HG03196 (cell line): ENCODE measurements around the gene CYFIP2.

Experiments
- ATAC-seq: cut with Tn5 transposase; IDR thresholded peaks from one replicate; pipeline ENCODE4 v1.9.1; 2021; ENCODE audit not compliant: unreplicated experiment

CYFIP2 gene

GRCh38 chr5:157352756-157353340, 86.9 kb downstream of the CYFIP2 start:
- no peak for ATAC-seq

- ATAC-seq = no peak
These were observed 88.9 kb downstream of the CYFIP2 start for GRCh38 chr5:157354800-157355199.

GRCh38 chr5:157356576-157356975, 90.7 kb downstream of the CYFIP2 start:
- ATAC-seq = no peak

- no peak for ATAC-seq
These were observed 91.9 kb downstream of the CYFIP2 start for GRCh38 chr5:157357823-157358222.

DNA sequence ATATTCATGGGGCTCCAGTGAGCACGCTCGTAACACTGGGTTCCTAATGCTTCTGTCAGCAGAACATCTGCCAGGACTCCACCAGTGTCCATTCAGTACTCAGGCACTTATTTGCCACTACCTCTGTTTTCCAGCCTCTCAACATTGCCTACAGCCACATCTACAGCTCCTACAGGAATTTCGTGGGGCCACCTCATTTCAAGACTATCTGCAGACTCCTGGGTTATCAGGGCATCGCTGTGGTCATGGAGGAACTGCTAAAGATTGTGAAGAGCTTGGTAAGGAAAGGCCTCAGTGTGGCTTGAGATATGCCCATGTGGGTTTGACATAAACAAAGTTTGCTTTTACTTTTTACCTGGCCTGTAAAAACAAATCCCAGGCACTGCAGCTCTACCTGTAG, 92.9 kb downstream of the CYFIP2 start:
- no peak for ATAC-seq

DNA sequence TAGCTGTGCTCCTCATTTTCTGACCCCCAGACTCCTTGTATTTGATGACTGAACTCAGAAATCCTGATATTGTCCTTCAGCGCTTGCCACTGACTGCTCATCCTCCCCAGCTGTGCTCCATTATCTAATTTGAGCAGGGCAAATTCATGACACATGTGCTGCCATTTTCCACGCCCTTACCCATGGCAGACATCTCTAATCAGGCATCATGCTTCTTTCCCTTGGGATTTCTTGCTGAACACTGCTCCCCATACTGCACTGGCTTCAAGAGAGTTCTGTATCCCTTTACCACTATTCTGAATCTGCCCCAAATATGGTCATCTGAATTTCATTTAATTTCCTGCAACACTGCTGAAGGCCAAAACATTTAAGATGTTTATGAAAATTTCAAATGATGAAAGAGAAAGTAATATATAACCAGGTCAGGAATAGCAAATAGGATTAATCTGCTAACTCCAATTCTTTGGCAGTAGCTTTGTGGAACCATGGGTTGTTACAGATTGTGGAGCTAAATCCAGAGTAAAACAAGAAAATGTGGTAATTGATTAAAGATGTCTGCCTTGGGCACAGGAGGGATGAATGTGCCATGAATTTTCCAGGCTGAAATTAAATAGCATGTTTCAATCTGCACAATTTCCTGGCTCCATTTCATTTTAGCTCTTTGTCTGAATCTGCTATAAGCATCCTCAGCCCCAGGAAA, 93.6 kb downstream of the CYFIP2 start:
- ATAC-seq = no peak

DNA sequence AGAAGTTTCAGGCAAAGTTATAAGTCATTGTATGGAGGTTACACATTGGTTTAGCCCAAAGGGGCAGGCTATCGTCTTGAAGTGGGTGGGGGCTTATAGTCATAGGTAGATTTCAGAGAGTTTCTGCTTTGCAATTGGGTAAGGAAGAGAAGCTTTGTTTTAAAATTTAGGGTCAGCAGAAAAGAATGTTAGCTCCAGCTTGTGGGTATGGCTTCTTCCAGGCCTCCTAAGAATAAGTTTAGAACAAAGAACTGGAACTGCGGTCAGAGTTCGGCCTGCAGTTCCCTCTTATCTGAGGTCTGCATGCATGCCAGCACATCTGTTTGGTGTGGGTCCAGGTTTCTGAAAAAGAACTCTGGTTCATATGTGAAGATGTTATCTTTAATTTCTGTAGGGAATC, 96.1 kb downstream of the CYFIP2 start:
- no peak for ATAC-seq

DNA sequence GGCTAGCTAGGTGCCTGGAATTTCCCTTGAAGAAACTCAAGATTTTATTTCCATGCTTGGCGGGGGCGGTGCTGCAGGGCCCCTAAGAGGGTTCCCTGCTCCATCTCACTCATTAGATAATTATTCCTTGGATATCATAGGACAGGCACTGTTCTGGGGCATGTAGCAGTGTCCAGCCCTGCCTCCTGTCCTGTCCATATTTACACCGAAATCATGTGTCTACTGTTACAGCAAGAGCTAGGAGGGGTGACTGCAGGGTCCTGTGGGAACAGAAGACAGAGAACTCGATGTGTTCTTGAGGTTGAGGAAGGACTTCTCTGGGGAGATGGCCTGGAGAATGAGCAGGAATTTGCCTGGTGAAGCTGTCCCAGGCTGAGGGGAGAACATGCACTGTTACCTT, 96.6 kb downstream of the CYFIP2 start:
- no peak for ATAC-seq

- ATAC-seq = no peak
These were observed 97.1 kb downstream of the CYFIP2 start for GRCh38 chr5:157362982-157363381.

DNA sequence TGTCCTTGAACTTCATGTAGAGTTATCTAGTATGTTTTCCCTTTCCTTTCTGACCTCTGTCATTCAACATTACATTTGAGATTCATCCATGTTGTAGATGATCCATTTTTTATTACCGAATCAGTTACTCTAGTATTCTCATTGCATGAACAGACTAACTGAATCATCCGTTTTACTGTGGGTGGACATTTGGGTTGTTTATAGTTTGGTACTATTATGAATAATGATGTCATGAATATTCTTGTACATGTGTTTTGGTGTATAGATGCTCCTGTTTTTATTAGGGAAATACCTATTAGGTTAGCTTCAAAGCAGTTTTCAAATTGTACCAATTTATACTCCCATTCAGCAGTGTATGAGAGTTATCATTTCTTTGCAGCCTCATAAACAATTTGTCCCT, 99.8 kb downstream of the CYFIP2 start:
- ATAC-seq = no peak

- no peak for ATAC-seq
These were observed 101.1 kb downstream of the CYFIP2 start for GRCh38 chr5:157366741-157367674.

DNA sequence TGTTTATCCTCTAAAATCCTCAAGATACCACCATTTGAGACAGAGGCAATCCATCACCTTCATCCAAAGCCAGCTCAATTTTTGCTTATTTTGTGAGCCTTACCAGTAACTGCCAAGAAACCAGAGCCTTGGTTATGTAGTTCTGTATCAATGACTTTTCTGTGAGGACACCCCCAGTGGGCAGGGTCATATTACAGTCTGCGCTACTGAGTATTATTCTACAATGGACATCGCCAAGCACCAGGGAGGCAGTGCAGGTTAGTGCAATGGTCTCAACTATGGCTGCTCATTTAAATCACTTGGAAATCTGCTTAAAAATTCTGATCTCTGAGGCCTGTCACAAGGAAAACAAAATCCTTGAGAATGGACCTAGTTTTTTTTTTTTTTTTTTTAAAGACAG, 103.6 kb downstream of the CYFIP2 start:
- no peak for ATAC-seq

DNA sequence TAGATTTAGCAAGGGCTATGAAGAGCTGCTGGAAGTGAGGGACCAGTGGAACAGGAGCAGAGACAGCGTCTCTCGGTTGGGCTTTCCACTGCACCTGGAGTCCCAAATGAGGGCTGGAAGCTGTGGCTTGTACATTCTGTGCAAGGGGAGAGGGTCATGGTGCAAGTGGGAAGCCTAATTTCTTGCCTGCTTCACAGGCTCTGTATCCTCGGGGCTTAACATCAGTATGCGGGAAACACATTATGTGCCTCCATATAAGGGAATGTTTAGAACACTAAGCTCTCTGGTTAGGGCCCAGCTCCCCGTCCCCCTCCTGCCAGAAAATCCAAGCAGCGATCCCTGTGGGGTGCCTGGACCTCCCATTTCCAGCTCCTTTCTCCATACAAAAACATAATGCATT, 105.0 kb downstream of the CYFIP2 start:
- no peak for ATAC-seq

DNA sequence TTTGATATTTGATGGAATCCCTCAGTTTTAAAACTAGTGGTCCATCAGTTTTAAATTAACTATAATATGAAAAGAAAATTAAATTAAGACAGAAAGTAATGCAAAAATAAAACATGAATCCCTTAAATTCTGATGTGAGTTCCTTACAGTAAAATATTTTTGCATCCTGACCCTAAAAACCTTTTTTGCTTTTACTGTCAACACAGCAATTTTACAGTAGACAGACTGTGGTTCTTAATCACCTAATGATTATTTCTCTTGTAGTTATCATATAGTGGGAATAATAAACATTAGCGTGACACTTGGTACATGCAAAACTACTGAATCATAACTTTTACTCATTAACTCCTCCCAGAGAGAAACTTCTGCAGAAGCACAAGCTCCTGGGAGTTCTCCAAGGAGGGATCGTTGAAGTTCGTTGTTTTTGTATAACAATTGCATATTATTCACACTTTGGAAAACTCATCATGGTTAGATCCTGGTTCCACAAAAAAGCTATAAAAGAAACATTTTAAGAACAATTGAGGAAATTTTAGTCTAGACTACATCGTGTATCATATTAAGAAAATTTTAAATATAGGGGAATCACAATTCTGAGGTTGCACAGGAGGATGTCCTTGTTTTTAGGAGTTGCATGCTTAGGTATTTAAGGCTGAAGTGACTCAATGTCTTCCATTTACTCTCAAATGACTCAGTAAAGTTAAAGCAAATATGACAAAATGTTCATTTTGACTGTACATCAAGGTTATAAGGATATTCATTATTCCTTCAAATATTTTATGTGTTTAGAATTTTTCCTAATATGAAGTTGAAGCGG, 105.9 kb downstream of the CYFIP2 start:
- no peak for ATAC-seq

GRCh38 chr5:157372472-157372822, 106.5 kb downstream of the CYFIP2 start:
- ATAC-seq = no peak

DNA sequence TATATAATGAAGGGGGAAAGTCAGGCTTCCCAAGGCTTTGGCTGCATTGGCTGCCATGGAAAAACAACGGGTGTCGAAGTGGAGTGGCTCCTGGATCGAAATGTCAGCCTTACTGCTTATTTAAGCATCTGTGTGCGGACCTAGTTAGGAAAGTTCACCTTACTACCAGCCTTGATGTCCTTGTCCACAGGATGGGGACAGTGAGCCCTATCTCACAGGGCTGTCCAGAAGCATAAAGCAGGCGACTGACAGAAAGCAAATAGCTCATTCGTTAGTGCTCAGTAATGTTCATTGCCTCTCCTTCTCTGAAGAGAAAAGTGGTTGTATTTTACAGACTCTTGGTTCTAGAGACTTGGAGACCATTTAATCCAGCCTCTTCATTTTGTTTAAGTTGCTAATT, 112.6 kb downstream of the CYFIP2 start:
- no peak for ATAC-seq

- ATAC-seq = no peak
These were observed 114.1 kb downstream of the CYFIP2 start for GRCh38 chr5:157379983-157380382.

- no peak for ATAC-seq
These were observed 115.8 kb downstream of the CYFIP2 start for GRCh38 chr5:157381746-157382145.

DNA sequence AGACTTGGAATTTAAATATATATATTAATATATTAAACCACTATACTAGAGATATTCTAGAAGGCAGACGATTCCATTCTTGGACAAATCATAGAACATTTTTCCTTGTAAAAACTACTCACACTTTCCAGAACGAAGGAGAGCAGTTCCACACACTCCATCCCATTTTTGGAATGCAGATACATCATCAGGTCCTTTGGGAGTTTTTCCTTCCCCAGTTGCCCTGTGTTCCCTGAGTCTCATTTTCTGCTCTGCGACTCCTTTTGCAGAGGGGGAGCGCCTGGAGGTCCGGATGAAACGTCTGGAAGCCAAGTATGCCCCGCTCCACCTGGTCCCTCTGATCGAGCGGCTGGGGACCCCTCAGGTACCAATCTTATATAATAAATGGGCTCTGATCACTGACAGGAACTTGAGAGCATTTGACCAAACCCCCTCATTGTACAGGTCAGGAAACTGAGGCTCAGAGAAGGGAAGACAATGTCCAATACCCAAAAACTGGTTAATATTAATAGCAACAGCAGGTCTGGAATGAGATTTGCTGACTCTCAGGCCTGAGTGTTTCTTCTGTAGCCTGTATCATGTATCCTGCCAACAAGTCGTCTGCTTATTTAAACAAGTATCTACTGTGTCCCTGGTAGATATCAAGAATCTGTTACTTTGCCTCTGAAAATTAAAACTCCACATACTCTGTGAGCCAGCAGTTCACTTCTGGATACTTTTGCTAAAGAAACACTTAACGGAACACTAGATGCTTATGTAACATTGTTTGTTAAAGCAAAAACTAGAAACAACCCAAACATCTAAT, 117.3 kb downstream of the CYFIP2 start:
- no peak for ATAC-seq

- no peak for ATAC-seq
These were observed 119.2 kb downstream of the CYFIP2 start for GRCh38 chr5:157384971-157385709.
